ENCODE measurements around the gene TOMM6.

The TOMM6 gene

DNA sequence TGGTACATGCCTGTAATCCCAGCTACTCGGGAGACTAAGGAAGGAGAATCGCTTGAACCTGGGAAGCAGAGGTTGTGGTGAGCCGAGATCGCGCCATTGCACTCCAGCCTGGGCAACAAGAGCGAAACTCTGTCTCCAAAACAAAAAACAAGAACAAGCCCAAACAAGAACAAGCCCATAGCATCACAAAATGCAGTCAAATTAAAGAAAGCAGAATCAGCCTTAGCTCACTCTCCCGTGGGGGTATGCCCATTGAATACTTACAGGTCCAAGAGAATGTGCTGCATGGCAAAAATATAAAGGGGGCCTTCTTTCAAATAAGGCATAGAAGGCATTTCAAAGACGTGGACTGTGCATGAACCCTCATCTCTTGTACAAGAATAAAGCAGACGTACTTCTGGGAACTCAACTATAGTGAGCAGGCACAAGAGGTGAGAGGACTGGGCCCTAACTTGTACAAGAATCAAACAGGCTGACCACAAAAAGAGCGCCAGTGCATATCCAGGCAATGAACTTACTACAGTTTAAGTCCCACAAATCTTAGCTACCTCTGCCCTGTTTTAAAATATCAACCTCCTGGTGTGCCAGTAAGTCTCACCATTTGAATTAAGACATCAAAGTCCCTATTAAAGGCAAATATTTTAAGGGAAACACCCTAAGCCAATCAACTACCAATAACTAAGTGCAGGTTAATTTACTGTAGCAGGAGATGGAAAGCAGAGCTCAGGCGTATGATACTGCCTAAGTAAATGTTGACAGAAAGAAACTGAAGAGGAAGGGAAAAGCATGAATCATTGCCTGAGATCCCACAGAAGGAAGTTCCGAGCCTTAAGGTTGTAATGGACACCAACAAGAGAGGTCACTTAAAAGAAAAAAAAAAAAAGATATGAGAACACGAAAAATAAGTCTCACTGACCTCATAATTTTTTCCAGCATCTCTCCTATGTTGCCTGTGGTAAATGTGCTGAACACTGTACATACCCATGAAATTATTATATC lies 37.4 kb downstream of the TOMM6 start:
- no peak for DNase-seq

DNA sequence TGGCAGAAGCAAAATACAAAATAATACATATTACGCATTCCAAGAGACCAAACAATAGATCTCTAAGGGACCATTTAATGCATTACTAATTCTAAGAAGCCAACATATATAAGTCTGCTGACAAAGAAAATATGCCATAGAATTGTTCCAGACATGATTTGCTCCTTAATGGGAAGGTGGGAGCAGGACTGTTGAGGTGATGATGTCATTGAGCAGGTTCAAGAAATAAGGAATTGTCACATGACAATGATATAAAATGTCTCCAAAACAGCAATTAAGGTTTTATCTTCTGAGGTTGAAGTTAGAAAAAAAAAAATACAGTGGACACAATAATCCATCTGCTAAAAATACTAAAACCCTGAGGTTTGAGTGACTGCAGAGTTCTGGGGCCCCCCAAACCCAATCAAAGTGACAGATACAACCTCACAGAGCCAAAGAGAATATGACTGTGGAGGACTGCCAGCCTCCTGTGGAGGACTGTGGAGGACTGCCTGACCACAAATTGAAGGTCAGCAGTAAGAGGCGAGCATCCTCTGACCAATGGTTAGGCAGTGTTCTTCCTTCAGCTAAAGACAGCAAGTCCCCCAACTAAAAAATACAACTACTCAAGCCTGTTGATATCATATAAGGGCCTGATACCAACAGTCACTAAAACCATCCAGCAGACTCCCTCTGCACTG lies 39.0 kb downstream of the TOMM6 start:
- DNase-seq: no peak

DNA sequence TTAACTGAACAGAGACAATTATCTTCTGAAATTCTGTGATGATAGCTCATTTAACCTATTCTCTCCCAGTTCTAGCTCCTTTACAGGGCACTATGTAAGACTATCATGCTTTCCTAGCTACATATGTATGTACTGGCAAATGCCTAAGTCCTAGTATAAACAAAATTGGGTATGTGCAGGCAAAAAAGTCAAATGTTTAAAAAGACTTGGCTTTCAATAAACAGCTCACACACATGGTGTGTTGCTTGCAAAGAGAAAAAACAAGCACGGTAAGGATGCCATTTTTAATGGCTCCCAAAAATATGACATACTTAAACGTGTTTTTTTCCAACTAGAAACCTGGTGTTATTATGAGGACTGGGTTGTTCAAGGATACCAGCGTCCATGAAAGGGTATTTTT lies 44.8 kb downstream of the TOMM6 start:
- no peak for DNase-seq

DNA sequence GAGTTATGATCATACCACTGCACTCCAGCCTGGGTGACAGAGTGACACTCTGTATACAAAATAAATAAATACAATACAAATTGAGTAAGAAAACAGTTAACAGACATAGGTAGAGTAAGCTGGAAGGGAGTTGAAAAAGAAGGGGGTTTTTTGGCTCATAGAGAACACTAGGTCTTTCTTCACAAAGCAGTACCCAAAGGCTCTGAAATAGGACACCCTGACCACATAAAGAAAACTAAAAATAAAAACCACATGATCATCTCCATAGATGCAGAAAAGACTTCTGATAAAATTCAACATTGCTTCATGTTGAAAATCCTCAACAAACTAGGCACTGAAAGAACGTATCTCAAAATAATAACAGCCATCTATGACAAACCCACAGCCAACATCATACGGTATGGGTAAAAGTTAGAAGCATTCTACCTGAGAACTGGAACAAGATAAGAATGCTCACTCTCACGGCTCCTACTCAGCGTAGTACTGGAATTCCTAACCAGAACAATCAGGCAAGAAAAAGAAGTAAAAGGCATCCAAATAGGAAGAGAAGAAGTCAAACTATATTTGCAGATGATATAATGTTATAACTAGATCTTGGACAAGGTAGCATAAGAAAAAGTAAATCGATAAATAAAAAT lies 48.6 kb downstream of the TOMM6 start:
- no peak for DNase-seq

DNA sequence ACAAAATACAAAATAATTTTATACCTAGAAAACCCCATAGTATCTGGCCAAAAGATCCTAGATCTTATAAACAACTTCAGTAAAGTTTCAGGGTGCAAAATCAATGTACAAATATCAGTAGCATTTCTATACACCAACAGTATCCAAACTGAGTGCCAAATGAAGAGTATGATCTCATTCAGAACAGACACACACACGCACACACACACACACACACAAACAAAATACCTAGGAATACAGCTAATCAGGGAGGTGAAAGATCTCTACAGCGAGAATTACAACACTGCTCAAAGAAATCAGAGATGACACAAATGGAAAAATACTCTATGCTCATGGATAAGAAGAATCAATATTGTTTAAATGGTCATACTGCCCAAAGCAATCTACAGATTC lies 49.2 kb downstream of the TOMM6 start:
- DNase-seq: no peak
